GM12878 (cell line): ENCODE results near the gene SUSD6. TPM values are rescaled to one million over a fixed set of nuclear protein-coding genes. Genes with fewer than 3 reads are reported as not detected.

Source experiments
- ATAC-seq: fragments of 200-7000 bp; cut with Tn5 transposase; 3 replicates; pipeline ENCODE4 v1.9.1; 2020; ENCODE audit warnings: mild to moderate bottlenecking, moderate library complexity
- BruUV-seq: library from RNA; stranded (reverse); fragments of 400-500 nt; replicated peaks from 2 replicates; lab custom pipeline; 2021; lab: Mats Ljungman, UMichigan
- CTCF ChIA-PET: fragments of 300-600 bp; sonication (Branson Sonifier 250); formaldehyde crosslinking; extraction: SDS; loops from one replicate; lab custom pipeline; 2021; ENCODE audit warnings: inconsistent platforms; lab: Yijun Ruan, JAX
- POLR2A ChIA-PET: fragments of 350-600 bp; formaldehyde crosslinking; extraction: SDS; loops from one replicate; lab custom pipeline; 2021; ENCODE audit warnings: inconsistent platforms; lab: Charles Lee
- RAD21 ChIA-PET: fragments of 300-600 bp; sonication (Branson Sonifier 250); formaldehyde crosslinking; loops from one replicate; lab custom pipeline; 2023; ENCODE audit warnings: antibody characterized with exemption; ENCODE audit not compliant: unreplicated experiment; lab: Charles Lee
- SMC1A ChIA-PET: fragments of 300-600 bp; sonication (Branson Sonifier 250); formaldehyde crosslinking; loops from one replicate; lab custom pipeline; 2023; ENCODE audit not compliant: unreplicated experiment, uncharacterized antibody; lab: Charles Lee
- DNase-seq: peaks from one replicate; pipeline ENCODE4 v3.0.0-alpha.2; 2011; ENCODE audit warnings: low read depth, low spot score
- FAIRE-seq: peaks from 3 replicates; lab custom pipeline; 2011; peaks lifted over from hg19 to GRCh38; lab: Jason Lieb, UNC
- H2AFZ ChIP-seq: 2 replicates; pipeline ENCODE4 v1.6.0; 2011; ENCODE audit warnings: low read depth, low read length, control low read depth; ENCODE audit not compliant: control insufficient read depth
- H3K27ac ChIP-seq: 2 replicates; pipeline ENCODE4 v1.5.1; 2011; ENCODE audit warnings: control low read depth; ENCODE audit not compliant: control insufficient read depth, insufficient read depth
- H3K27me3 ChIP-seq, 2 experiments: replicated peaks in 1 of 2; 2 replicates each; pipeline versions ENCODE4 v1.6.0 to v1.6.1; 2011; ENCODE audit warnings: low read length in 1 of 2; ENCODE audit not compliant: control insufficient read depth in 2 of 2, insufficient read depth in 2 of 2
- H3K36me3 ChIP-seq, 2 experiments: 2 replicates each; pipeline ENCODE4 v1.5.1; 2011; ENCODE audit warnings: low read length in 1 of 2; ENCODE audit not compliant: control insufficient read depth in 2 of 2, insufficient read depth in 2 of 2
- H3K4me1 ChIP-seq: 2 replicates; pipeline ENCODE4 v1.6.1; 2011; ENCODE audit warnings: mild to moderate bottlenecking, low read length, moderate library complexity, mixed read lengths; ENCODE audit not compliant: control insufficient read depth, insufficient read depth
- H3K4me2 ChIP-seq: 2 replicates; pipeline ENCODE4 v1.6.0; 2011; ENCODE audit warnings: control low read depth; ENCODE audit not compliant: control insufficient read depth, insufficient read depth
- H3K4me3 ChIP-seq: fragments of 200-600 bp; sonication (generic); 2 replicates; pipeline ENCODE4 v1.5.1; 2016
- H3K79me2 ChIP-seq: 2 replicates; pipeline ENCODE4 v1.6.0; 2011; ENCODE audit warnings: low read length; ENCODE audit not compliant: control insufficient read depth, insufficient read depth
- H3K9ac ChIP-seq: 2 replicates; pipeline ENCODE4 v1.8.0; 2011; ENCODE audit warnings: low read length, control low read depth, mixed read lengths; ENCODE audit not compliant: control insufficient read depth, insufficient read depth
- H3K9me3 ChIP-seq: replicated peaks from 3 replicates; pipeline ENCODE4 v1.5.1; 2011; ENCODE audit warnings: mild to moderate bottlenecking, low read length; ENCODE audit not compliant: control insufficient read depth, insufficient read depth
- H4K20me1 ChIP-seq: 2 replicates; pipeline ENCODE4 v1.6.0; 2011; ENCODE audit not compliant: control insufficient read depth, insufficient read depth
- RUNX3 ChIP-seq: IDR thresholded peaks from 2 replicates; pipeline ENCODE4 v1.6.1; 2012; ENCODE audit warnings: low read length, inconsistent platforms
- SRF ChIP-seq, 2 experiments: IDR thresholded peaks; 2 replicates each; pipeline ENCODE4 v1.6.1; 2011; ENCODE audit warnings: low read depth in 2 of 2, low read length in 2 of 2, mild to moderate bottlenecking in 1 of 2, moderate library complexity in 1 of 2
- ZBED1 ChIP-seq: IDR thresholded peaks from 2 replicates; pipeline ENCODE4 v1.6.1; 2016; ENCODE audit warnings: borderline replicate concordance
- WGBS: methylation state at CpG from one replicate; pipeline ENCODE4 v1.1.6; 2016; ENCODE audit warnings: low lambda C conversion rate; ENCODE audit not compliant: insufficient replicate concordance, insufficient coverage; ENCODE audit errors: missing lambda C conversion rate; 5-methylcytosine and 5-hydroxymethylcytosine counted together
- in situ Hi-C: fragments of 300-500 bp; cut with MboI; formaldehyde crosslinking; loops from 9 replicates; pipeline ENCODE4 v1.14.3; 2018; ENCODE audit warnings: mixed read lengths
- intact Hi-C: fragments of 100-400 bp; cut with micrococcal nuclease; formaldehyde crosslinking; loops from one replicate; pipeline ENCODE4 v1.14.2; 2022; ENCODE audit not compliant: unreplicated experiment
- polyA plus RNA-seq, 11 experiments: library from polyadenylated mRNA; depleted of rRNA in 4 of 11; unstranded in 6 of 11; stranded (reverse) in 5 of 11; fragments of >200 nt; fragmentation: Nextera tagmentation in 4 of 11; fragmentation: Illumina TruSeq in 1 of 11; extraction: Ambion mirVana in 4 of 11; extraction: Trizol in 1 of 11; gene quantifications; 1 replicate in 1 of 11; 2 replicates in 10 of 11; pipeline versions ENCODE4 v1.2.1 to v1.2.3, GENCODE V29; 2011 to 2016; ENCODE audit warnings: inconsistent platforms in 2 of 11, missing spikeins in 2 of 11, low read depth in 1 of 11
- total RNA-seq, 4 experiments: library from RNA; depleted of rRNA in 3 of 4; stranded (reverse); fragments of >200 nt in 3 of 4; fragmentation: Illumina TruSeq in 1 of 4; extraction: Trizol in 1 of 4; gene quantifications; 2 replicates each; pipeline versions ENCODE4 v1.2.1 to v1.2.3, GENCODE V29; 2013 to 2021
- TF ChIP-seq, protein P1 (sequence below): fragments of 450-650 bp; IDR thresholded peaks from 2 replicates; pipeline ENCODE4 v1.6.1; 2017; ENCODE audit warnings: mild to moderate bottlenecking, moderate library complexity

SUSD6 gene
- total and polyA plus RNA-seq, 10 of the 15 experiments (the other 5 are each of a cell fraction or from before 2014, with no cell fraction given): 6.6 to 39.8 (median 20.2) TPM

GRCh38 chr14:69696633-69697557, 85.5 kb downstream of the SUSD6 start:
- POLR2A ChIA-PET: no interaction called here

DNA sequence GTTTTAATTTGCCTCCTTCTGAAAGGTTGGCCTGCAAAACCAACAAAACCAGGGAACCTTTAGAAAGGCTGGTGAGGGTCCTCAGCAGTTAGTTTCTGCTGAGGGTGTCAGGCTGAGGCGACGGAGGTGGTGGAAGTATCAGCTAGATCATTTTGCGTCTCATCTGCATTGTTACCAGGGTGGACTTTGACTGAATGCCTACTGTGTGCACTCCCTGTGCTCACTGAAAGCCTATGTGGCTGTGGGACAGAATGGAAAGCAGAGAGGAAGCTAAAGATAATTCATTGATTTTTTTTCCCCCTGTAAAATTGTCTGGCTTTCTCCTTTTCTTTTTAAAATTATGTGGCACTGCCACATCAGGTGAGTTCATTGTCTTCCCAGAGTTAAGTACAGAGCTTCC, 87.2 kb downstream of the SUSD6 start:
- ATAC-seq (no peak), FAIRE-seq (no peak), DNase-seq (no peak)
- intact Hi-C loops: no loop called here
- Histone ChIP-seq H3K4me1 (peaks cover 80% of the 10 kb centered on the region), H3K4me3 (no peak overlapping the region), H3K36me3 (peaks cover 2 to 4% of the 10 kb centered on the region in 2 experiments; a peak in 2 of 4 replicates), H3K27ac (no peak overlapping the region), H3K9me3 (no peaks in the 10 kb centered on the region), H4K20me1 (no peaks in the 10 kb centered on the region; the same call in 1 of the 2 replicates), H3K4me2 (no peak overlapping the region), H3K9ac (no peak overlapping the region), H3K27me3 (no peaks in the 10 kb centered on the region), H2AFZ (no peak overlapping the region), H3K79me2 (peaks cover 84% of the 10 kb centered on the region)
- ChIA-PET POLR2A (interaction anchor here (0.5 to 1.8 kb wide), 3 partner anchors 11 to 49 kb away, joined by 3 to 10 read pairs (median 5); no protein-coding TSS in a partner anchor), CTCF (interaction anchor here (0.6 to 1.5 kb wide), 3 partner anchors 9 to 95 kb away, joined by 3 to 5 read pairs (median 3); no protein-coding TSS in a partner anchor), RAD21 (interaction anchor here (0.7 to 2.7 kb wide), 2 partner anchors 53 to 94 kb away, joined by 3 to 8 read pairs; no protein-coding TSS in a partner anchor), SMC1A (interaction anchor here (0.7 to 1.7 kb wide), 7 partner anchors 10 to 94 kb away, joined by 3 to 9 read pairs (median 4); no protein-coding TSS in a partner anchor)
- WGBS: 100% methylated on average over 3 of the region's 3 CpGs
- BruUV-seq: no TSS peak
- in situ Hi-C loops: no loop called here
- TF ChIP-seq, protein P1, sequence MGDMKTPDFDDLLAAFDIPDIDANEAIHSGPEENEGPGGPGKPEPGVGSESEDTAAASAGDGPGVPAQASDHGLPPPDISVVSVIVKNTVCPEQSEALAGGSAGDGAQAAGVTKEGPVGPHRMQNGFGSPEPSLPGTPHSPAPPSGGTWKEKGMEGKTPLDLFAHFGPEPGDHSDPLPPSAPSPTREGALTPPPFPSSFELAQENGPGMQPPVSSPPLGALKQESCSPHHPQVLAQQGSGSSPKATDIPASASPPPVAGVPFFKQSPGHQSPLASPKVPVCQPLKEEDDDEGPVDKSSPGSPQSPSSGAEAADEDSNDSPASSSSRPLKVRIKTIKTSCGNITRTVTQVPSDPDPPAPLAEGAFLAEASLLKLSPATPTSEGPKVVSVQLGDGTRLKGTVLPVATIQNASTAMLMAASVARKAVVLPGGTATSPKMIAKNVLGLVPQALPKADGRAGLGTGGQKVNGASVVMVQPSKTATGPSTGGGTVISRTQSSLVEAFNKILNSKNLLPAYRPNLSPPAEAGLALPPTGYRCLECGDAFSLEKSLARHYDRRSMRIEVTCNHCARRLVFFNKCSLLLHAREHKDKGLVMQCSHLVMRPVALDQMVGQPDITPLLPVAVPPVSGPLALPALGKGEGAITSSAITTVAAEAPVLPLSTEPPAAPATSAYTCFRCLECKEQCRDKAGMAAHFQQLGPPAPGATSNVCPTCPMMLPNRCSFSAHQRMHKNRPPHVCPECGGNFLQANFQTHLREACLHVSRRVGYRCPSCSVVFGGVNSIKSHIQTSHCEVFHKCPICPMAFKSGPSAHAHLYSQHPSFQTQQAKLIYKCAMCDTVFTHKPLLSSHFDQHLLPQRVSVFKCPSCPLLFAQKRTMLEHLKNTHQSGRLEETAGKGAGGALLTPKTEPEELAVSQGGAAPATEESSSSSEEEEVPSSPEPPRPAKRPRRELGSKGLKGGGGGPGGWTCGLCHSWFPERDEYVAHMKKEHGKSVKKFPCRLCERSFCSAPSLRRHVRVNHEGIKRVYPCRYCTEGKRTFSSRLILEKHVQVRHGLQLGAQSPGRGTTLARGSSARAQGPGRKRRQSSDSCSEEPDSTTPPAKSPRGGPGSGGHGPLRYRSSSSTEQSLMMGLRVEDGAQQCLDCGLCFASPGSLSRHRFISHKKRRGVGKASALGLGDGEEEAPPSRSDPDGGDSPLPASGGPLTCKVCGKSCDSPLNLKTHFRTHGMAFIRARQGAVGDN: no peak

More at GRCh38 chr14:69696633-69697557, 85.5 kb downstream of the SUSD6 start:
- Histone ChIP-seq H3K4me1 (peaks cover 82% of the 10 kb centered on the region), H3K9ac (no peak overlapping the region), H3K36me3 (no peaks in the 10 kb centered on the region), H3K27ac (peak overlapping the region; percentile 86; the same call in 1 of the 2 replicates), H3K9me3 (no peaks in the 10 kb centered on the region), H3K27me3 (no peaks in the 10 kb centered on the region), H3K4me2 (peak overlapping the region; percentile 64), H2AFZ (no peak overlapping the region), H3K4me3 (peak overlapping the region; percentile 19; the same call in 1 of the 2 replicates), H3K79me2 (peaks cover 83% of the 10 kb centered on the region), H4K20me1 (no peaks in the 10 kb centered on the region; the same call in 1 of the 2 replicates)
- ATAC-seq: no peak
- 34% methylated on average over 8 of the region's 8 CpGs for WGBS
- TF ChIP-seq RUNX3: peak; percentile 49; the same call in 1 of the 2 replicates
- peak; percentile 9 to 83; a peak in 2 of 4 replicates for TF ChIP-seq SRF (IDR thresholded peaks at IDR 0.05; ENCODE audit: low read depth in 2 of 2, low read length in 2 of 2)
- no peak for TF ChIP-seq ZBED1
- ChIA-PET RAD21 (interaction anchor here (1.3 kb wide), 2 partner anchors 67 to 85 kb away, joined by 3 to 4 read pairs; partner anchors contain the start of gene SUSD6), CTCF (interaction anchor here (1.0 kb wide), 1 partner anchor 48 kb away, joined by 3 read pairs; no protein-coding TSS in a partner anchor), SMC1A (interaction anchor here (0.9 kb wide), 1 partner anchor 49 kb away, joined by 3 read pairs; no protein-coding TSS in a partner anchor)
- intact Hi-C loops: no loop called here
- no peak for DNase-seq
- no TSS peak for BruUV-seq
- in situ Hi-C loops: no loop called here
- FAIRE-seq: no peak
